Measurements from ENCODE around the gene STT3A. TPM values are rescaled to one million over a fixed set of nuclear protein-coding genes. Genes with fewer than 3 reads are reported as not detected.

STT3A gene
- polyA plus RNA-seq, 3 donors, result 27.4 to 75.3 (median 54.2) TPM

GRCh38 chr11:125600663-125601062 lies 8.0 kb downstream of the STT3A start:
- intact Hi-C loops (cut with micrococcal nuclease), result no loop called here
- Mint-ChIP-seq H3K27ac (no peak overlapping the region), H3K36me3 (peaks cover 66 to 94% of the 10 kb centered on the region in 2 donors), H3K4me1 (no peaks in the 10 kb centered on the region), H3K9me3 (peaks cover 0 to 1% (median 0%) of the 10 kb centered on the region in 7 donors), H3K4me3 (no peak overlapping the region), H3K27me3 (ENCODE audit: low read depth in 3 of 3) (no peaks in the 10 kb centered on the region)
- H4K20me1 ChIP-seq (ENCODE audit: insufficient read depth, low read length), result peaks cover 6% of the 10 kb centered on the region
- peaks cover 75 to 92% of the 10 kb centered on the region in 2 donors for H3K36me3 ChIP-seq (replicated peaks in 1 of 2; ENCODE audit: control insufficient read depth in 1 of 2, insufficient read depth in 2 of 2, low read length in 2 of 2)
- no peak overlapping the region for H3K4me3 ChIP-seq (replicated peaks in 1 of 3; ENCODE audit: low read depth in 2 of 3, low read length in 3 of 3)
- H3K4me1 ChIP-seq (ENCODE audit: control insufficient read depth in 1 of 2, insufficient read depth in 2 of 2, low read length in 2 of 2), result no peaks in the 10 kb centered on the region
- no peak for TF ChIP-seq CTCF (IDR thresholded peaks at IDR 0.05)
- no CpG with 5 or more reads among the region's 2 CpGs for WGBS (ENCODE audit: insufficient coverage)
- DNase-seq, result no peak
- H3K27me3 ChIP-seq (ENCODE audit: control insufficient read depth in 2 of 2, insufficient read depth in 2 of 2, low read length in 2 of 2), result no peaks in the 10 kb centered on the region
- peaks cover 44% of the 10 kb centered on the region for H3K79me2 ChIP-seq (ENCODE audit: insufficient read depth, low read length)
- H3K9me3 ChIP-seq (replicated peaks in 1 of 2; ENCODE audit: control insufficient read depth in 1 of 2, insufficient read depth in 1 of 2, low read length in 2 of 2), result no peaks in the 10 kb centered on the region
- H3K9ac ChIP-seq (ENCODE audit: insufficient read depth, low read length, poor library complexity, severe bottlenecking), result no peak overlapping the region
- no peak overlapping the region for H3K4me2 ChIP-seq (replicated peaks; ENCODE audit: extremely low read depth, low read length, poor library complexity, severe bottlenecking)
- no peak overlapping the region for H2AFZ ChIP-seq (ENCODE audit: insufficient read depth, low read depth, low read length, poor library complexity, severe bottlenecking)
- H3K27ac ChIP-seq (ENCODE audit: low read depth in 1 of 2, low read length in 2 of 2), result no peak overlapping the region

- peaks cover 87 to 92% of the 10 kb centered on the region in 2 donors for H3K36me3 ChIP-seq (replicated peaks in 1 of 2; ENCODE audit: control insufficient read depth in 1 of 2, insufficient read depth in 2 of 2, low read length in 2 of 2)
- no peak overlapping the region for H3K27ac ChIP-seq (ENCODE audit: low read depth in 1 of 2, low read length in 2 of 2)
- no peaks in the 10 kb centered on the region for H3K27me3 ChIP-seq (ENCODE audit: control insufficient read depth in 2 of 2, insufficient read depth in 2 of 2, low read length in 2 of 2)
- intact Hi-C loops (cut with micrococcal nuclease), result no loop called here
- peaks cover 21% of the 10 kb centered on the region for H3K79me2 ChIP-seq (ENCODE audit: insufficient read depth, low read length)
- H2AFZ ChIP-seq (ENCODE audit: insufficient read depth, low read depth, low read length, poor library complexity, severe bottlenecking), result no peak overlapping the region
- DNase-seq, result no peak
- H3K4me3 ChIP-seq (replicated peaks in 1 of 3; ENCODE audit: low read depth in 2 of 3, low read length in 3 of 3), result no peak overlapping the region
- WGBS (ENCODE audit: insufficient coverage), result no CpG with 5 or more reads among the region's 3 CpGs
- Mint-ChIP-seq H3K27me3 (ENCODE audit: low read depth in 3 of 3) (no peaks in the 10 kb centered on the region), H3K4me3 (no peak overlapping the region), H3K9me3 (no peaks in the 10 kb centered on the region), H3K36me3 (peaks cover 68 to 96% of the 10 kb centered on the region in 2 donors), H3K27ac (no peak overlapping the region), H3K4me1 (no peaks in the 10 kb centered on the region)
- TF ChIP-seq CTCF (IDR thresholded peaks at IDR 0.05), result no peak
- H3K9ac ChIP-seq (ENCODE audit: insufficient read depth, low read length, poor library complexity, severe bottlenecking), result no peak overlapping the region
- no peak overlapping the region for H3K4me2 ChIP-seq (replicated peaks; ENCODE audit: extremely low read depth, low read length, poor library complexity, severe bottlenecking)
- peaks cover 5% of the 10 kb centered on the region for H4K20me1 ChIP-seq (ENCODE audit: insufficient read depth, low read length)
- H3K4me1 ChIP-seq (ENCODE audit: control insufficient read depth in 1 of 2, insufficient read depth in 2 of 2, low read length in 2 of 2), result no peaks in the 10 kb centered on the region
- H3K9me3 ChIP-seq (replicated peaks in 1 of 2; ENCODE audit: control insufficient read depth in 1 of 2, insufficient read depth in 1 of 2, low read length in 2 of 2), result no peaks in the 10 kb centered on the region
Measured at GRCh38 chr11:125603207-125603606, 10.6 kb downstream of the STT3A start.
